Stimulated activated naive CD4-positive, alpha-beta T cell (primary cell): ENCODE results near the gene PDGFRA.

Experiments
- DNase-seq, 6 experiments: peaks; one replicate each; lab custom pipeline; 2025; lab: John Stamatoyannopoulos, UW

Gene PDGFRA

DNA sequence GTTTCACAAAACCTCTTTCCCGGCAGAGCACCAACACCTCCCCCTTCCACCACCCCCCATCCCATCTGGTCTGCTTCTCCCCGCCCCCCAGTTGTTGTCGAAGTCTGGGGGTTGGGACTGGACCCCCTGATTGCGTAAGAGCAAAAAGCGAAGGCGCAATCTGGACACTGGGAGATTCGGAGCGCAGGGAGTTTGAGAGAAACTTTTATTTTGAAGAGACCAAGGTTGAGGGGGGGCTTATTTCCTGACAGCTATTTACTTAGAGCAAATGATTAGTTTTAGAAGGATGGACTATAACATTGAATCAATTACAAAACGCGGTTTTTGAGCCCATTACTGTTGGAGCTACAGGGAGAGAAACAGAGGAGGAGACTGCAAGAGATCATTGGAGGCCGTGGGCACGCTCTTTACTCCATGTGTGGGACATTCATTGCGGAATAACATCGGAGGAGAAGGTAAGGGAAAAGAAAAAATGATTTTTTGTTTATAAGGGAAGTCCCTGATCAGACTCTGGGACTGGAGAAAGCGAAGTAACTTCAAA, at the start of gene PDGFRA:
PDGFRA (plus strand) TSS at position 333 of the 541 bp plus-strand sequence. CDS start 29,476 bp downstream, outside the sequence.
- DNase-seq = no peak

DNA sequence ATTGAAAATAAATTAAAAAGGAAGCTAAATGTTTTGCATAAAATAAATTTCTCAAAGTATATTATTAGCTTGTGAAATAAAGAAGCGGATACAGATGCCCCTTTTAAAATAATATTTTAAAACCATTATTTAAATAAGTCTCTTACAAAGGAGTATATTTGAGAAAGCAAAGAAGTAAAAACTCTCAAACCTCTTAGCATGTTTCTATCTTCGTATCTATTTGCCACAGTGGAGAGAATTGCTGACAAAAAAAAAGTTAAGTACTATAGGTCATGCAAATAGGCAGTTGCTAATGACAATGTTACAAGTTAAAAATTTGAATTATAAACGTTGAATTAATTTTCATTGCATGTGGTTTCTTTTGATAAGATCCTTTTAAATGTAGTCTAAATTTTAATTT, 44.5 kb upstream of the PDGFRA start:
- DNase-seq = no peak

DNA sequence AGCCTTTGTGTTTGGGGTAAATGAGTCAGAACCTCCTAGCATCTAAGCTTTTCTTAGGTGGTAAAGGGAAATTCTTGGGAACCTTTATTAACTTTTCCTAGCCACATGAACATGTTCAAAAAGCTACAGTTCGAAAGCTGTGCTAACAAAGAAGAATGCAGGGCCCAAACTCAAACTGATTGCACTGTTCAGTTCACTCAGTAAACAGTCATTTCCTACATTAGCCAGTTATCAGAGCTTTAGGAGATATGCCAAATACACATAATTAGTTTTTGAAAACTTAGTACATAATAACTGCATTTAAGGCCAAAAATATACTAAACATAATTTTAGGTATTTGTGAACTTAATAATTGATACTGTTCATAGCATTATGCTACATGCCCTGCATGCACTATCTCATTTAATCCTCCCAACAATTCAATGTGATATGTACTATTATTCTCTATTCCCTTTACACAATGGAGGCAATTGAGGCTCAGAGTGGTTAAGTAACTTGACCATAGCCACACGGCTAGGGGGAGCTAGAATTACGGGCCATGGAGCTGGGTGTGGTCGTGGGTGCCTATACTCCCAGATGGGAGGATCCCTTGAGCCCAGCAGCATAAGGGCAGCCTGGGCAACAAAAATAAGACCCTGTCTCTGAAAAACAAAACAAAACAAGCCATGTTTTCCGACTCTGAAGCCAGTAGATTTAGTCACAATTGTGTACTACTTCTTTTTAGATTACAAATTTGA, 43.9 kb upstream of the PDGFRA start:
- no peak for DNase-seq

DNA sequence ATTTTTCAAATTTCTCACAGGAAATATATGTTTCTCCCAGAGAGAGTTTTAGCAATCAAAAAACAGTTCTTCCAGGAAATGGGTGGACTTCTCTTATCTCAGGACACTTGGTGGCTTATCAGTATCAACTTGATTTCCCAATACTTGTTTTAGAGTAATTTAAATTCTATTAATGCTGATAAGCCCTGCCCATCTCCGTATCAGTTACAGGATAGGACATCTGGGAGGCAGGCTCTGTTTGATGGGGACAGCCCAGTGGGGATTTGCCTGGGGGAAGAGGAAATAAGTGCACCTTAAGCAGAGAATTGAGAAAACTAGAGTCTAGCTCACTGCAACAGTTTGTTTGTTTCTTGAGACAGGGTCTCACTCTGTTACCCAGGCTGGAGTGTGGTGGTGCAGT, 43.2 kb upstream of the PDGFRA start:
- DNase-seq = no peak

DNA sequence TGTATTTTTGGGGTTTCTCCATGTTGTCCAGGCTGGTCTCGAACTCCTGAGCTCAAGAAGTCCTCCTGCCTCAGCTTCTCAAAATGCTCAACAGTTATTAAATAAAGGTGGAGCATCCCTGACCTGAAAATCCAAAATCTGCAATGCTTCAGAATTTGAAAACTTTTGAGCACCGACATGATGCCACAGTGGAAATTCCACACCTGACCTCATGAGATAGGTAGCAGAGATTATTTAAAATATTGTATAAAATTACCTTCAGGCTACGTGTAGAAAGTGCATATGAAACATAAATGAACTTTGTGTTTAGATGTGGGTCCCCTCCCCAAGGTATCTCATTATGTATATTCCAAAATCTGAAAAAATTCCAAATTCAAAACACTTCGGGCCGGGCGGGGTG, 42.7 kb upstream of the PDGFRA start:
- no peak for DNase-seq

DNA sequence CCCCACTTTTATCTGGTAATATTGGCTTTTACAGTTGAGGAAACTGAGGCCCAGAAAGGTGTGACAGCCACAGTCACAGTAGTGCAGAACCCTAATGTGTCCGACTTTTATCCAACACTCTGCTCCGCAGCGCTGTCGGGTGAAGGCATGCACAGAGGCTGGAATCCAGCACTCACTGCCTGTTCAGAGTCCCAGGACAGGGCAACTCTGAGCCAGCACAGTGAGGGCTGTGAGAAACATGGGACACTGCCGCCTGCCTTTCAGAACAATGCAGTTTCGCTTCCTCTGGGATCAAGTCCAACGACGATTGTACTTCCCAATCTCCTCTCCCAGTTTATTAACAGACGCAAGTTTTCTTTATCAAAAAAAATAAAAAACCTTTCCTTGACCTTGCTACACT, 41.9 kb upstream of the PDGFRA start:
- DNase-seq = no peak

DNA sequence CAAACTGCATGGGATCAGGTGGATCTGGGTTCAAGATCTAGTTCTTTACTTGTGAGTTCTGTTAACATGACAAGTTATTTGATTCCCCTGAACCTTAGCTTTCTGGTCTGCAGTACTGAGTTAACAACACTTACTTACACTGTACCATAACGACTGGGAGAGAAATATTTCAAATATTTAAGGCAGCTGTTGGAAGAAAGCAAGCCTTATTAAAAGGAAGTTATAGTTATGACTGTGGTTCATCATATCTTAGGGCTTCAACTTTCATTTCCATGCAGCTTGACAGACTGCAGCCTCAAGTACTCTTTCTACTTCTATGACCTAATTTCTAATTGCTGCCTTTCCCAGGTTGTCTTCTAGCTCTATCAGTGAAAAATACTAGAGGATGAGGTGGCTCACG, 40.0 kb upstream of the PDGFRA start:
- DNase-seq = no peak

DNA sequence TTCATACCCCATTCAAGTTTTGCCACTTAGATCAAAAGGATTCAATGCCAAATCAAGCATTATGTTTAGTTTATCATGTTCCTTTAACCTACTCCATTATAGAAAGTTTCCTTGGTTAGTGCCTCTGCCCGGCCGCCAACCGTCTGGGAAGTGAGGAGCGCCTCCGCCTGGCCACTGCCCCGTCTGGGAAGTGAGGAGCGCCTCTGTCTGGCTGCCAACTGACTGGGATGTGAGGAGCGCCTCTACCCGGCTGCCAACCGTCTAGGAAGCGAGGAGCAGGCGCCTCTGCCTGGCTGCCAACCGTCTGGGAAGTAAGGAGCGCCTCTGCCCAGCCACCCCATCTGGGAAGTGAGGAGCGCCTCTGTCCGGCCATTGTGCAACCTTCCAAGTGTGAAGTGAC, 36.3 kb upstream of the PDGFRA start:
- no peak for DNase-seq

DNA sequence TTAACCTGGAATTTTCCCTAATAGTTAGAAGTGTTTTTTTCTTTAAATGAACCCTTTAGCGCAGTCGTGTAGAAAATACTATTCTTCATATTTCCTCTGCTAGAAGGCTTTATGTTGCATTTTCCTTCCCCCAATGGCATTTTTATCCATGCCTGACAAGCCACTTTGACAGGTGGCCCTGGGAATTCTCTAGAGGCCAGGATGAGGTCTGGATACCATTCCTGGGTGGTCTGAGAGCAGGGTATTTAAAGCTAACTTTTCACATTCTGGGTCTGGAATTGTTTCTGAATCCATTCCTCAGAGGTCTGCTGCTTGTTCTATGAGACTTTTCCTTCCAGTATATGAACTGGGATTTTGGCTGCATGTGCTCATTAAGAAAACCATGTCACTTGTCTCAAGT, 31.2 kb upstream of the PDGFRA start:
- no peak for DNase-seq

DNA sequence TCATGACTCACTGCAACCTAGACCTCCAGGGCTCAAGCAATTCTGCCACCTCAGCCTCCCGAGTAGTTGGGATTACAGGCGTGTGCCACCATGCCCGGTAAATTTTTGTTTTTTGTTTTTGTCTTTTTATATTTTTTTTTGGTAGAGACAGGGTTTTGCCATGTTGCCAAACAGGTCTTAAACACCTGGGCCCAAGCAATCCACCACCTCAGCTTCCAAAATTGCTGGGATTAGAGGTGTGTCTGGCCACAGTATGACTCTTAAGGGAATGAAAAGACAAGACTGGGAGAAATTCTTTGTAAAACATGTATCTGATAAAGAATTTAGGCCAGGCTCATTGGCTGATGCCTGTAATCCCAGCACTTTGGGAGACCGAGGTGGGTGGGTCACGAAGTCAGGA, 29.2 kb upstream of the PDGFRA start:
- no peak for DNase-seq

DNA sequence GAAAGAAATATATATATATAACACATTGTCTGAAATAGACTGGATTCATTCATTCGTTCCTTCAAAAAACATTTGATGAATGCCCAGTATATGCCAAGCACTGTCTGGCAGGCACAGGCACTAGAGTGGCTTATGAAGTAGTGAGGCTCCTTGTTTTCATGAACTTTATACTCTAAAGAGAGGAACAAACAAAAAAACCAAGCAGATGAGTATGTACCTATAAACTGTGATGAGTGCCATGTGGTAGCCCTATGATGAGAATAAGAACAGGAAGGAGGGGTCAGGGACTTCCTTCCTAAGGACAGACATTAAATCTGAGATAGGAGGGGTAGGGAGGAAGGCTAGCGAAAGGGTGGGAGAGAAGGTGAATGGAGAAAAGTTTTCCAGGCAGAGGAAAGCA, 19.5 kb upstream of the PDGFRA start:
- no peak for DNase-seq

DNA sequence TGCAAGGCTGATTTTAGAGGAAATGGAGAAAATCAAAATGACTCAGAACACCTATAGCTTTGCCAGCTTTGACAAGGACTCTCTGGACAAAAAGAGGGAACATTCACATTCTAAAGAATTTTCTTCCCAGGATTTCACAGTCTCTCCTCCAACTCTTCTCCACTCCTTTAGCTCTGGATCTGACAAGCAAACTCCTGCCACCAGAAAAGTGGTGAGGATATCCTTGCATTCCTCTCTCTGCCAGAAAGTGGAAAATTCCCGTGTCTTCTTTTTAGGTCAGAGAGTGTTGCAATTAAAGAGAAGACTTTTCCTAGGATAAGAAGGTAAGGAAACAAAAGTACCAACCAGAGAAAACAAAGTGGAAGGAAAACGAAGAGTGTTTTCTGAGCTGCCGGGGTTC, 16.1 kb upstream of the PDGFRA start:
- DNase-seq = no peak

DNA sequence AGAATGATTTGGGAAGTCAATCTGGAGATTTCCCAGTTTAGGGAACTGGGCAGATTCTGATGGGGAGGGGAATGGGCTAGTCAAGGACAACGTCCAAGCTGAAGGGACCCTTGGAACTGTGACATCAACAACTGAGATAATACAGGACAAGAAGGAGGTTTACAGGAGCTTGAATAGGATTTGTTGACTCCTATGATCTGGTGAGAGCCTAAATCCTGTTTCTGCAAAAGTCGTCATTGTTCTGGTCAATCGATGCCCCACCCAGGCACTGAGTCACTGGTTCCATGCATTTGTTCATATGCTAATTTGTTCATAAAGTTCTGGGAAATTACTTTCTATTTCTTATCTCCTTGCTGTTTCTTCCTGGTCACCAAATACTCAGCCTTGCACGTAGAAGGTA, 15.3 kb upstream of the PDGFRA start:
- DNase-seq = no peak

DNA sequence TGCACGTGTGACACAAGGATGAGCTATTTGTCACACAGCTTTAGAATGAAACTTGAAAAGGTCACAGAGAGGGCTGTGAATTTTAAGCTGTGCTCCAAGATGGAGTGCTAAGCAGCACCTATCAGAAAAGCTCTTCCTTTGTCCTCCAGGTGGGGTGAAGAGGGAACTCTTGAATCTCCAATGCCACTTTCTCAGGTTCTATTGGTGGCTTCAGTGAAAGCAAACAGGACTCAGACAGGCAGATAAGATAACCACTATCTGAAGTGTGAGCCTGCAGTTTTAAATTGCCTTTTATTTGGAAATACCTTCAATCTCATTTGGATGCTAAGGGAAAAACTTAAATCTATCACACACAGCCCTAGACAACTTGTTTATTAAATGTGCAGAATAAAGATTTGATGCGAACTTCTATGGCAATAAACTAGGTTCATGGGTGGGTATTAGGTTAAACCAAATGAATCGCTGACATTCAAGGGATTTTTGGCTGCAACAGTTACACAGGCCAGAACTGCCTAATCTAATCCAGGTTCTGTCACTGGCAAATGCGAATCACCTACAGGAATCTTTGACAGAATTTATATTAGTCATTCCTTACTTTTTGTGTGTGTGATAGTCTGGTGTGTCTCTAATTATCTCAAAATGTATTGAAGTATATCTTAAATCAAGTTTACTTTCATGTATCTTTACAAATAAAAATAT, 13.6 kb upstream of the PDGFRA start:
- DNase-seq = no peak

DNA sequence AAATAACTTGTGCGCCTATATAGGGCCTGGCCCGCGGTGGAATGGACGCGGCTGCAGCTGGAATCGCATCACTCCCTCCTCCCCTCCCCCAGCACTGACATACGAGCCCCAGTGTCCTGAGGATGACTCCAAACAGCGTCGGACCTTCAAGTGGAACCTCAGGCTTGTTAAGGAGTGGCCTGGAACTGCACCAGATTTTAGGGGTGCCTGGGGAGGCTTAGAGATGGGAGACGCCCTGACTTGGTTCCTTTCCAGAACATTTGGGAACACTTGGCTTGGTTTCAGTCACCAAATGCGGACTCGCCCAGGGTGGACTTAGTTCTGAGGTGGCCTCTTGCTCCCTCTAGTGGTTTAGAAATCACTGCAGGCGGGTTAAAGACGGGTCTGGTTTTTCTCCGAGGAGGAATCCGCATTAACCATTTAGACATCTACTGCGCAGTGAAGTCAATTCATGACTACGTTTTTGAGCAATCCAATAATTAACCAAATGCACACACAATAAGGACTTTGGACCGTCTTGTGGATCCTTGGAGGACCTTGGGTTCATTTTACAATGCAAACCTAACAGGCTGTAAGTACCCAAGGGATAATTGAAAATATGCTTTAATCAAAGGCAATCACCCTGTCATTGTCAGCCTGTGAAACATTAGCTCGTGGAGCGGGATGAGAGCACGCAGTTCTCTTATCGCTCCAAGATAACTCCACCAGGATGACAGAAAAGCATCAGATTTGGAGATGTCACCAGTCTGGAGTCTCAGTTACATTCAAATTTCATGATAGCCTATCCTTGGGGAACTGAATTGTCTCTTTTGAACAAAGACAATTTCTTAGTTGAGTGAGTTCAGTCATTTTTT, 11.2 kb upstream of the PDGFRA start:
- peak; percentile 24 to 73 (median 30) for DNase-seq

DNA sequence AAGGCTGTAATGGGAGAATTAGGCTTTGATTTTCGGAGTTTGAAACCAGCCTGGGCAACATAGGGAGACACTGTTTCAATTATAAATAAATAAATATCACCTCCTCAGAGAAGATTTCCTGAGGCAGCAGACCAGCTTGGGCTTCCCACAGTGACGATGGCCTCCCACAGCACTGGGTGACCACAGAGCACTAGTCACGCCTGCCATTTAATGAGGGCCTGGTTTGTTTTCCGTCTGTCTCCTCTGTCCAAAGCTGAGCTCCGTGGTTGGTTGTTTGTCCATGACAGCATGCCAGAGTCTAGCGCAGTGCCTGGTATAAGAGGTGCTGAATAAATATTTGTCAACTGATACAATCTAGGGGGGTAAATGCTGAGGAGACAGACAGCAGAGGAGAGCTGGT, 10.4 kb upstream of the PDGFRA start:
- DNase-seq = no peak

DNA sequence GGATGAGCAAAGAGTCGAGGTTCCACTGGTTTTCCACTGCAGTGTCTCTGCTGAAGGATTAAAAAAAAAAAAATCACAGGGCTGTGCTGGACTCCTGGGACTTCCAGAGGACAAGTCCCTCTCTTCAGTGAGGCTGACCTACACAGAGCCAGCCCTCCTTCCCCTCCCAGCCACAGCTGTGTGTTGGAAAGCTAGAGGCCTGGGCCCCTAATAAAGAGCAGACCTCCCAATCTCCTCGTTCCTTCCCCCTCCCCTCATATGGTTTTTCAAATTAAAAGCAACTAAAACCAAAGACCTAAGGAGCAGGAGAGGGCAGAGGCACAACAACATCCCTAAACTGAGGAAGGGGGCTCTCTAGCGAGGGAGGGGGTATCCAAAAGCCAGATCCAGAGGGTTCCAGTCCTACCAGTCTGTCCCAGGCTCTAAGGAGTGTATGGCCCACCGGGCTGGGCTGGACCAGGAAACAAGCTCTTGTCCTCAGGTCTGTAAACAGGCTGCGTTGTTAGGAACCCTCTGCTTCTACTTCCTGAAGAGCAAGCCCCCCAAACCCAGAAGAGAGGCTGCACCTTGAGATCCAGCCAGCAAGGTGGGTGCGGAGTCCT, 4.0 kb upstream of the PDGFRA start:
- no peak for DNase-seq

DNA sequence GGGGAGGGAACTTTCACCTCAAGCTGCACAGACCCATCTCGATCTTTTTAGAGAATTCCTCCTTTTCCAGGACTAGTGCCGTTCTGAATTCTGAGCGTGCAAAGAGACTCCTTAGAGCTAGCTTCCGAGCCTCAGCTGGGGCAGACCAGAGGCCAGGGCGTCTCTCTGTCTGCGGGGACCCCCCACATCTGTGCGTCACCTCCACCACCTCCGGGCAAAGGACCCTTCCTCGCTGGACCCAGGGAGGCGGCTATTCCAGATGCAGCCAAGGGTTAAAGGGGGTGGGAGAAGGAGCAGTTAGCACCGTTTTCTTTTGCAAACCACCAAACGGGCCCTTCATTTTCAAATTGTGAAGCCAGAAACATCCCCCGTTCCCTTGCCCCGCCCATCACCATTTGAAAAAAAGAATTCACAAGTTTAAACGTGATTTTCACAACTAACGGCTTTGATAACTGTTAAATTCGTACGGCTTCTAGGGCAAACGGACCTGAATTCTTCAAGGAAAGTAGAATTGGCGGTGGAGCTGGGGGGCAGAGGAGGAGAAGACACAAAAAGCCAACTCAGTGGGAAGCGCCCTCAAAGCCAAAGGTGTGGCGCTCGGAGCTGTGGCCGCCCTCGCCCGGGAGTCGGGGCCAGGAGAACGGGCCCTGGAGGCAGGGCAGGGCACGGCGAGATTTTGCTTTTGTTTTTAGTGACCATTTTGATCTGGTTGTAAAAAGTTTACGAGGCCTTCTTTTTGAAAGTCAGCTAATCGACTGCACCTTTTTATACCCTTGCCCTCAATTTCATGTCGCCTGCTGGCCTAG, 3.3 kb upstream of the PDGFRA start:
- no peak for DNase-seq

DNA sequence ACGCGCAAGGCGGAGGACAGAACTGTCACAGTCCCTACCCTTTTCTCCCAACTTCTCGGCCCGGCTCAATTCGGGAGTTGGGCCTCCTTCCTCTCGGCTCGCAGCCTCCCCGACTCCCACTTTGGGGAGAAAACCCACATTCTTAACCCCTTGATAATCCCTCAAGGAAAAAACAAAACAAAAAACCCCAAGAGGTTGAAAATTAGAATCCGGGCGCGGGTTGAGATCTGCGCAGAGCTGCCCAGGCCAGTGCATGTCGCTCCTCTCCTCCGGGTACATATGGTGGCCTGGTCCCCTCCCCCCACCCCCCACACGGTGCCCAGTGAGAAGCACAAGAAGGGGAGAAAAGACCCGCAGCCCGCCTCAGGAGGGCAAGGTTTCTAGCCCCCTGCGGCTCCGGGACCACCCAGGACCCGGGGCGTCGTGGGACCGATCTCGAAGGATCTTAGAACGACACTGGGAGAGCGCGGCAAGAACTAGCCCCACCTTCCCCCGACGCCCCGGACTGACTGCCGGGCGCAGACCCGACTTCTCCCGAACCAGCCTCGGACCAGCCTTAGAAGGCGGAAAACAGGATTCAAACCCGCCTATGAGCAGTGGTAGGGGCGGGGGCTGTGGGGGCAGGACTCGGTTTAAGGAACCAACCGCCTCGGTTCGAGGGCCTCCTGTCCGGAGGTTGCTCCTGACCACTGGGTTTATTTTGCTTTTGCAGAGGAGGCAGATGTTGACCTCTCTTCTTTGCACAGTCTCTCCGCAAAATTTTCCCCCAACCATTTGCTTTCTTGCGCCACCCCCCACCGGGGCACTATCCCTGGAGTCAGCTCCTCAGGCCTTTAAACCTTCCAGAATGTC, 2.5 kb upstream of the PDGFRA start:
- DNase-seq = no peak
